Measurements from ENCODE around the gene ITGA6. TPM values are rescaled to one million over a fixed set of nuclear protein-coding genes. Genes with fewer than 3 reads are reported as not detected.
A peak's percentile ranks its signal among the peaks of the same experiment; 100 is the strongest.

ITGA6 gene
- total and polyA plus RNA-seq, 2 experiments from 2014 or later, result 32.9 to 124 TPM

DNA sequence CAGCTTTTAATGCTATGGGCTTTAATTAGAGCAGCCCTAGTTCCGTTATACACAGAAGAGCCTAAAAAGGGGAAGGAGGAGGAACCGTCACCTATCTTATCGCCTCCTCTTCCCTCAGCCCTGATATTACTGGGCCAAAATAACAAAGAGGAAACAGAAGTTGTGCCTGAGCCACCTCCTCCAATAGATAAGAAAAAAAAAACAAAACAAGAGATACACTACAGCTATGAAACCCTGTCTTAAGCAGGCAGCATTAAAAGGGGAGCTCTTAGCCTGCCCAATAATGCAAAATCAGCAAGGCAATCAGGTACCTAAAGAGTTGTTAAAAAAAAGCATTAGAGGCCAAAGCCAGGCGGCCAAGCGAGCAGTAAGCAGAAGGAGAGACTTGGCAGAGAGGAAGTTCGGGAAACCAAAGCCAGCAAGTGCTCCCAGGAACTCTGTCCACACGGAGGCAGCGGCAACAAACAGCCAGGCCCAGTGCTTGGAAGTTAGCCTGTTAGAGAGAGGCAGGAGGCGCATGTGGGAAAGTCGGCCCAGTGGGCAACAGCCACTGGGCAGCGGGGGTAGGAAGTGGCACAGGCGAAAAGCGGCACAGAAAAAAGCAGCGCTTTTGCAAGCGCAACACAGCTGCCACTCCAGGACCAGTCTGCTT, 86.7 kb downstream of the ITGA6 start:
- no peak overlapping the region for H3K4me3 ChIP-seq
- no peaks in the 10 kb centered on the region for H3K27me3 ChIP-seq (ENCODE audit: insufficient read depth)
- no peak overlapping the region for H3K27ac Mint-ChIP-seq
- no peak overlapping the region for H2AFZ ChIP-seq
- H3K9me3 Mint-ChIP-seq, result peaks cover 52% of the 10 kb centered on the region
- ATAC-seq, result peak; percentile 66
- peak; percentile 54 for DNase-seq (ENCODE audit: low spot score)
- no peaks in the 10 kb centered on the region for H3K9me2 ChIP-seq (ENCODE audit: insufficient read depth)
- no peaks in the 10 kb centered on the region for H3K79me2 ChIP-seq (replicated peaks; ENCODE audit: insufficient read depth)
- no peak overlapping the region for H3K4me2 ChIP-seq
- H3K4me1 Mint-ChIP-seq, result no peaks in the 10 kb centered on the region
- TF ChIP-seq JUNB (IDR thresholded peaks at IDR 0.05; ENCODE audit: unreplicated experiment), result no peak
- TF ChIP-seq, protein P1, sequence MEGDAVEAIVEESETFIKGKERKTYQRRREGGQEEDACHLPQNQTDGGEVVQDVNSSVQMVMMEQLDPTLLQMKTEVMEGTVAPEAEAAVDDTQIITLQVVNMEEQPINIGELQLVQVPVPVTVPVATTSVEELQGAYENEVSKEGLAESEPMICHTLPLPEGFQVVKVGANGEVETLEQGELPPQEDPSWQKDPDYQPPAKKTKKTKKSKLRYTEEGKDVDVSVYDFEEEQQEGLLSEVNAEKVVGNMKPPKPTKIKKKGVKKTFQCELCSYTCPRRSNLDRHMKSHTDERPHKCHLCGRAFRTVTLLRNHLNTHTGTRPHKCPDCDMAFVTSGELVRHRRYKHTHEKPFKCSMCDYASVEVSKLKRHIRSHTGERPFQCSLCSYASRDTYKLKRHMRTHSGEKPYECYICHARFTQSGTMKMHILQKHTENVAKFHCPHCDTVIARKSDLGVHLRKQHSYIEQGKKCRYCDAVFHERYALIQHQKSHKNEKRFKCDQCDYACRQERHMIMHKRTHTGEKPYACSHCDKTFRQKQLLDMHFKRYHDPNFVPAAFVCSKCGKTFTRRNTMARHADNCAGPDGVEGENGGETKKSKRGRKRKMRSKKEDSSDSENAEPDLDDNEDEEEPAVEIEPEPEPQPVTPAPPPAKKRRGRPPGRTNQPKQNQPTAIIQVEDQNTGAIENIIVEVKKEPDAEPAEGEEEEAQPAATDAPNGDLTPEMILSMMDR (conservative IDR thresholded peaks at IDR 0.05; ENCODE audit: low read depth in 2 of 2), result peak in 1 of 2 experiments; percentile 54; a peak in 2 of 4 replicates
- H3K27me3 Mint-ChIP-seq (ENCODE audit: insufficient read depth, low read depth, poor library complexity), result peaks cover 9% of the 10 kb centered on the region
- no peaks in the 10 kb centered on the region for H3F3A ChIP-seq (replicated peaks; ENCODE audit: low read depth)
- H3K36me3 ChIP-seq (ENCODE audit: insufficient read depth), result peaks cover 7% of the 10 kb centered on the region
- H3K36me3 Mint-ChIP-seq (ENCODE audit: low read depth), result peaks cover 55% of the 10 kb centered on the region
- no peak overlapping the region for H3K4me3 Mint-ChIP-seq
- H4K20me1 ChIP-seq (replicated peaks; ENCODE audit: insufficient read depth), result no peaks in the 10 kb centered on the region
- H3K27ac ChIP-seq (ENCODE audit: low read depth), result no peak overlapping the region
- no peaks in the 10 kb centered on the region for H3K4me1 ChIP-seq (ENCODE audit: insufficient read depth)

DNA sequence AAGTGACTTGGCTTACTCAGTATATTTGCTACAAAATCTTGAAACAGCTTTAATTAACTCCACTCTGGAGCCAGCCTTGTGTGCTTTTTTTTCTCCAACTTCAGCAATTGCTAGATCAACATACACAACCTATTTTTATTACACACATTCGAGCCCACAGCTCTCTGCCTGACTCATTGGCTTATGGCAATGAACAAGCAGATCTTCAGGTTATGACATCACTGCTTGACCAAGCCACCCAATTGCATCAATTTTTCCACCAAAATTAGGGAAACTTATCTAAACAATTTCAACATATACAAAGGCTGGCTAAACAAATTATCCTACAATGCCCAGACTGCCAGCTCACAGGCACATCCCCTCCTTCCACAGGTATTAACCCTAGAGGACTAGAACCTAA, 88.9 kb downstream of the ITGA6 start:
- Mint-ChIP-seq H3K27me3 (ENCODE audit: insufficient read depth, low read depth, poor library complexity) (peaks cover 7% of the 10 kb centered on the region), H3K4me1 (no peaks in the 10 kb centered on the region), H3K36me3 (ENCODE audit: low read depth) (peaks cover 61% of the 10 kb centered on the region), H3K9me3 (peaks cover 66% of the 10 kb centered on the region), H3K27ac (no peak overlapping the region), H3K4me3 (no peak overlapping the region)
- Histone ChIP-seq H3K4me3 (no peak overlapping the region), H3K79me2 (replicated peaks; ENCODE audit: insufficient read depth) (no peaks in the 10 kb centered on the region), H3K4me1 (ENCODE audit: insufficient read depth) (no peaks in the 10 kb centered on the region), H3K27ac (ENCODE audit: low read depth) (no peak overlapping the region), H3K4me2 (no peak overlapping the region), H4K20me1 (replicated peaks; ENCODE audit: insufficient read depth) (no peaks in the 10 kb centered on the region), H3K9me2 (ENCODE audit: insufficient read depth) (no peaks in the 10 kb centered on the region), H3K36me3 (ENCODE audit: insufficient read depth) (peaks cover 7% of the 10 kb centered on the region), H3K27me3 (ENCODE audit: insufficient read depth) (no peaks in the 10 kb centered on the region), H3F3A (replicated peaks; ENCODE audit: low read depth) (no peaks in the 10 kb centered on the region), H2AFZ (no peak overlapping the region)
- no peak for DNase-seq (ENCODE audit: low spot score)
- no peak for ATAC-seq
- TF ChIP-seq CREB1 (CRISPR knock-in tag; IDR thresholded peaks at IDR 0.05; ENCODE audit: low read depth), result no peak
- TF ChIP-seq EZH2 (IDR thresholded peaks at IDR 0.05; ENCODE audit: low read depth, unreplicated experiment), result no peak
- TF ChIP-seq, protein P2, sequence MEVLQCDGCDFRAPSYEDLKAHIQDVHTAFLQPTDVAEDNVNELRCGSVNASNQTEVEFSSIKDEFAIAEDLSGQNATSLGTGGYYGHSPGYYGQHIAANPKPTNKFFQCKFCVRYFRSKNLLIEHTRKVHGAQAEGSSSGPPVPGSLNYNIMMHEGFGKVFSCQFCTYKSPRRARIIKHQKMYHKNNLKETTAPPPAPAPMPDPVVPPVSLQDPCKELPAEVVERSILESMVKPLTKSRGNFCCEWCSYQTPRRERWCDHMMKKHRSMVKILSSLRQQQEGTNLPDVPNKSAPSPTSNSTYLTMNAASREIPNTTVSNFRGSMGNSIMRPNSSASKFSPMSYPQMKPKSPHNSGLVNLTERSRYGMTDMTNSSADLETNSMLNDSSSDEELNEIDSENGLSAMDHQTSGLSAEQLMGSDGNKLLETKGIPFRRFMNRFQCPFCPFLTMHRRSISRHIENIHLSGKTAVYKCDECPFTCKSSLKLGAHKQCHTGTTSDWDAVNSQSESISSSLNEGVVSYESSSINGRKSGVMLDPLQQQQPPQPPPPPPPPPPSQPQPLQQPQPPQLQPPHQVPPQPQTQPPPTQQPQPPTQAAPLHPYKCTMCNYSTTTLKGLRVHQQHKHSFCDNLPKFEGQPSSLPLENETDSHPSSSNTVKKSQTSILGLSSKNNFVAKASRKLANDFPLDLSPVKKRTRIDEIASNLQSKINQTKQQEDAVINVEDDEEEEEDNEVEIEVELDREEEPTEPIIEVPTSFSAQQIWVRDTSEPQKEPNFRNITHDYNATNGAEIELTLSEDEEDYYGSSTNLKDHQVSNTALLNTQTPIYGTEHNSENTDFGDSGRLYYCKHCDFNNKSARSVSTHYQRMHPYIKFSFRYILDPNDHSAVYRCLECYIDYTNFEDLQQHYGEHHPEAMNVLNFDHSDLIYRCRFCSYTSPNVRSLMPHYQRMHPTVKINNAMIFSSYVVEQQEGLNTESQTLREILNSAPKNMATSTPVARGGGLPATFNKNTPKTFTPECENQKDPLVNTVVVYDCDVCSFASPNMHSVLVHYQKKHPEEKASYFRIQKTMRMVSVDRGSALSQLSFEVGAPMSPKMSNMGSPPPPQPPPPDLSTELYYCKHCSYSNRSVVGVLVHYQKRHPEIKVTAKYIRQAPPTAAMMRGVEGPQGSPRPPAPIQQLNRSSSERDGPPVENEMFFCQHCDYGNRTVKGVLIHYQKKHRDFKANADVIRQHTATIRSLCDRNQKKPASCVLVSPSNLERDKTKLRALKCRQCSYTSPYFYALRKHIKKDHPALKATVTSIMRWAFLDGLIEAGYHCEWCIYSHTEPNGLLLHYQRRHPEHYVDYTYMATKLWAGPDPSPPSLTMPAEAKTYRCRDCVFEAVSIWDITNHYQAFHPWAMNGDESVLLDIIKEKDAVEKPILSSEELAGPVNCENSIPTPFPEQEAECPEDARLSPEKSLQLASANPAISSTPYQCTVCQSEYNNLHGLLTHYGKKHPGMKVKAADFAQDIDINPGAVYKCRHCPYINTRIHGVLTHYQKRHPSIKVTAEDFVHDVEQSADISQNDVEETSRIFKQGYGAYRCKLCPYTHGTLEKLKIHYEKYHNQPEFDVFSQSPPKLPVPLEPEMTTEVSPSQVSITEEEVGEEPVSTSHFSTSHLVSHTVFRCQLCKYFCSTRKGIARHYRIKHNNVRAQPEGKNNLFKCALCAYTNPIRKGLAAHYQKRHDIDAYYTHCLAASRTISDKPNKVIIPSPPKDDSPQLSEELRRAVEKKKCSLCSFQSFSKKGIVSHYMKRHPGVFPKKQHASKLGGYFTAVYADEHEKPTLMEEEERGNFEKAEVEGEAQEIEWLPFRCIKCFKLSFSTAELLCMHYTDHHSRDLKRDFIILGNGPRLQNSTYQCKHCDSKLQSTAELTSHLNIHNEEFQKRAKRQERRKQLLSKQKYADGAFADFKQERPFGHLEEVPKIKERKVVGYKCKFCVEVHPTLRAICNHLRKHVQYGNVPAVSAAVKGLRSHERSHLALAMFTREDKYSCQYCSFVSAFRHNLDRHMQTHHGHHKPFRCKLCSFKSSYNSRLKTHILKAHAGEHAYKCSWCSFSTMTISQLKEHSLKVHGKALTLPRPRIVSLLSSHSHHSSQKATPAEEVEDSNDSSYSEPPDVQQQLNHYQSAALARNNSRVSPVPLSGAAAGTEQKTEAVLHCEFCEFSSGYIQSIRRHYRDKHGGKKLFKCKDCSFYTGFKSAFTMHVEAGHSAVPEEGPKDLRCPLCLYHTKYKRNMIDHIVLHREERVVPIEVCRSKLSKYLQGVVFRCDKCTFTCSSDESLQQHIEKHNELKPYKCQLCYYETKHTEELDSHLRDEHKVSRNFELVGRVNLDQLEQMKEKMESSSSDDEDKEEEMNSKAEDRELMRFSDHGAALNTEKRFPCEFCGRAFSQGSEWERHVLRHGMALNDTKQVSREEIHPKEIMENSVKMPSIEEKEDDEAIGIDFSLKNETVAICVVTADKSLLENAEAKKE (CRISPR knock-in tag; IDR thresholded peaks at IDR 0.05), result no peak
- no peak for TF ChIP-seq POLR2AphosphoS5 (IDR thresholded peaks at IDR 0.05; ENCODE audit: low read depth)
- no peak for TF ChIP-seq JUNB (IDR thresholded peaks at IDR 0.05; ENCODE audit: unreplicated experiment)
- no peak for TF ChIP-seq STAT1 (IDR thresholded peaks at IDR 0.05; ENCODE audit: unreplicated experiment)
- TF ChIP-seq EZH2phosphoT487 (IDR thresholded peaks at IDR 0.05; ENCODE audit: unreplicated experiment), result no peak
- TF ChIP-seq, protein P3, sequence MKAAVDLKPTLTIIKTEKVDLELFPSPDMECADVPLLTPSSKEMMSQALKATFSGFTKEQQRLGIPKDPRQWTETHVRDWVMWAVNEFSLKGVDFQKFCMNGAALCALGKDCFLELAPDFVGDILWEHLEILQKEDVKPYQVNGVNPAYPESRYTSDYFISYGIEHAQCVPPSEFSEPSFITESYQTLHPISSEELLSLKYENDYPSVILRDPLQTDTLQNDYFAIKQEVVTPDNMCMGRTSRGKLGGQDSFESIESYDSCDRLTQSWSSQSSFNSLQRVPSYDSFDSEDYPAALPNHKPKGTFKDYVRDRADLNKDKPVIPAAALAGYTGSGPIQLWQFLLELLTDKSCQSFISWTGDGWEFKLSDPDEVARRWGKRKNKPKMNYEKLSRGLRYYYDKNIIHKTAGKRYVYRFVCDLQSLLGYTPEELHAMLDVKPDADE (IDR thresholded peaks at IDR 0.05), result no peak

All from GM23338 (cell line).